Tibial artery (tissue), 4 donors: ENCODE data around the gene LRIG1.
"Not testable (repeated sequence)": the region's sequence is repeated elsewhere in the genome, so short reads cannot be mapped to it uniquely, and the experiment has no call there.

Source experiments
- DNase-seq, 2 donors: peaks; one replicate each; pipeline ENCODE4 v3.0.0-alpha.2; 2019
- H3K27ac ChIP-seq, 2 donors: fragments of 200-600 bp; sonication (generic) in 1 of 2; 1 replicate in 1 of 2; 2 replicates in 1 of 2; pipeline ENCODE4 v1.5.1; 2018 to 2019; ENCODE audit warnings: mild to moderate bottlenecking in 1 of 2
- H3K27me3 ChIP-seq, 2 donors: fragments of 200-600 bp; sonication (generic) in 1 of 2; one replicate each; pipeline versions ENCODE4 v1.5.1 to v1.6.0; 2016 to 2019
- H3K36me3 ChIP-seq, 3 donors: fragments of 200-600 bp; sonication (generic) in 2 of 3; one replicate each; pipeline ENCODE4 v1.5.1; 2016 to 2019; ENCODE audit warnings: mild to moderate bottlenecking in 2 of 3
- H3K4me1 ChIP-seq, 4 donors: fragments of 200-600 bp; sonication (generic) in 2 of 4; 1 replicate in 3 of 4; 2 replicates in 1 of 4; pipeline ENCODE4 v1.5.1; 2016 to 2019
- H3K4me3 ChIP-seq, 2 donors: fragments of 200-600 bp; sonication (generic) in 1 of 2; 1 replicate in 1 of 2; 2 replicates in 1 of 2; pipeline ENCODE4 v1.5.1; 2018 to 2019; ENCODE audit warnings: mild to moderate bottlenecking in 2 of 2
- H3K9me3 ChIP-seq, 3 donors: fragments of 200-600 bp; sonication (generic) in 1 of 3; one replicate each; pipeline ENCODE4 v1.5.1; 2016 to 2019
- intact Hi-C: fragments of 100-400 bp; cut with DNase I; formaldehyde crosslinking; loops from one replicate; pipeline ENCODE4 v1.15.0; 2023; ENCODE audit warnings: low total_unique reads
- TF ChIP-seq, protein P1 (sequence below), 2 experiments: fragments of 200-600 bp in 1 of 2; fragments of 450-650 bp in 1 of 2; IDR thresholded peaks; one replicate each; pipeline ENCODE4 v1.5.1; 2017 to 2019; ENCODE audit warnings: antibody characterized with exemption in 2 of 2, mild to moderate bottlenecking in 1 of 2, moderate library complexity in 1 of 2

Gene LRIG1

GRCh38 chr3:66425032-66425431 is 75.8 kb downstream of the LRIG1 start:
- DNase-seq = peak in 1 of 2 donors; percentile 79
- no peaks in the 10 kb centered on the region for H3K36me3 ChIP-seq
- intact Hi-C loops = no loop called here
- TF ChIP-seq, protein P1, sequence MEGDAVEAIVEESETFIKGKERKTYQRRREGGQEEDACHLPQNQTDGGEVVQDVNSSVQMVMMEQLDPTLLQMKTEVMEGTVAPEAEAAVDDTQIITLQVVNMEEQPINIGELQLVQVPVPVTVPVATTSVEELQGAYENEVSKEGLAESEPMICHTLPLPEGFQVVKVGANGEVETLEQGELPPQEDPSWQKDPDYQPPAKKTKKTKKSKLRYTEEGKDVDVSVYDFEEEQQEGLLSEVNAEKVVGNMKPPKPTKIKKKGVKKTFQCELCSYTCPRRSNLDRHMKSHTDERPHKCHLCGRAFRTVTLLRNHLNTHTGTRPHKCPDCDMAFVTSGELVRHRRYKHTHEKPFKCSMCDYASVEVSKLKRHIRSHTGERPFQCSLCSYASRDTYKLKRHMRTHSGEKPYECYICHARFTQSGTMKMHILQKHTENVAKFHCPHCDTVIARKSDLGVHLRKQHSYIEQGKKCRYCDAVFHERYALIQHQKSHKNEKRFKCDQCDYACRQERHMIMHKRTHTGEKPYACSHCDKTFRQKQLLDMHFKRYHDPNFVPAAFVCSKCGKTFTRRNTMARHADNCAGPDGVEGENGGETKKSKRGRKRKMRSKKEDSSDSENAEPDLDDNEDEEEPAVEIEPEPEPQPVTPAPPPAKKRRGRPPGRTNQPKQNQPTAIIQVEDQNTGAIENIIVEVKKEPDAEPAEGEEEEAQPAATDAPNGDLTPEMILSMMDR (IDR thresholded peaks at IDR 0.05) = no peak
- H3K27ac ChIP-seq = peak overlapping the region; percentile 16 to 23
- no peaks in the 10 kb centered on the region for H3K27me3 ChIP-seq
- no peak overlapping the region for H3K4me3 ChIP-seq
- peaks cover 0 to 64% (median 48%) of the 10 kb centered on the region in 4 donors for H3K4me1 ChIP-seq
- no peaks in the 10 kb centered on the region for H3K9me3 ChIP-seq

DNA sequence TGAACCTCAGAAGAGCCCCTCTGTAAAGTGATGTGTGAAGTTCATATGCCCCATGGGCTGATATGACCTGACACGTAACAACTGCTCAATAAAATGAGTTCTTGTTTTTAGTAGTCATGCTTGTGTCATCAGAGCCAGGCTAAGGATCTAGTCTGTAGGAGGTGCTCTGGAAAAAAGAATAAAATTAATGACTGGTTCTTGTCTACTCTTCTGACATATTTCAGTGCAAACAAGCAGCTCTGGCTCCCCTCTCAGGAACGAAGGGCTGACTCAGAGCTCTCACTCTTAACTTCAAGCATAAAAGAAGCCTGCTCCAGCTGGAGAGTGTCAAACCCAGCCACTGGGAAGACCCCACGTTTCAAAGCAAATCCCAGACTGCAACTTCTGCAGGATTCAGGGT is 77.0 kb downstream of the LRIG1 start:
- H3K4me1 ChIP-seq = peaks cover 0 to 65% (median 48%) of the 10 kb centered on the region in 4 donors
- no peaks in the 10 kb centered on the region for H3K9me3 ChIP-seq
- no peaks in the 10 kb centered on the region for H3K27me3 ChIP-seq
- no peak overlapping the region for H3K4me3 ChIP-seq
- H3K27ac ChIP-seq = peak overlapping the region in 1 of 2 donors; percentile 3
- no peak for DNase-seq
- H3K36me3 ChIP-seq = no peaks in the 10 kb centered on the region
- intact Hi-C loops = no loop called here
- TF ChIP-seq, protein P1 (IDR thresholded peaks at IDR 0.05) = no peak

DNA sequence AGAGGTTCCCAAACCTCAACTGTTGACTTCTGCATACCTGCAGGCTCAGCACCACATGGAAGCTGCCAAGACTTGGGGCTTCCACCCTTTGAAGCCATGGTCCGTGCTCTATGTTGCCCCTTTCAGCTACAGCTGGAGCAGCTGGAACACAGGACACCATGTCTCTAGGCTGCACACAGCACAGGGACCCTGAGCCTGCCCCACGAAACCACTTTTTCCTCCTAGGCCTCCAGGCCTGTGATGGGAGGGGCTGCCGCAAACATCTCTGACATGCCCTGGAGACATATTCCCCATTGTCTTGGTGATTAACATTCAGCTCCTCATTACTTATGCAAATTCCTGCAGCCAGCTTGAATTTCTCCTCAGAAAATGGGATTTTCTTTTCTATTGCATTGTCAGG is 78.9 kb downstream of the LRIG1 start:
- H3K4me3 ChIP-seq, H3K9me3 ChIP-seq, intact Hi-C loops, H3K36me3 ChIP-seq, H3K27me3 ChIP-seq, H3K27ac ChIP-seq, DNase-seq: not testable (repeated sequence)
- peaks cover 0 to 65% (median 45%) of the 10 kb centered on the region in 4 donors for H3K4me1 ChIP-seq

GRCh38 chr3:66421144-66421543 is 79.7 kb downstream of the LRIG1 start:
- H3K27ac ChIP-seq, H3K27me3 ChIP-seq, H3K4me3 ChIP-seq, DNase-seq, H3K36me3 ChIP-seq, intact Hi-C loops, H3K9me3 ChIP-seq: not testable (repeated sequence)
- H3K4me1 ChIP-seq = peaks cover 0 to 72% (median 51%) of the 10 kb centered on the region in 4 donors

- TF ChIP-seq, protein P1 (IDR thresholded peaks at IDR 0.05) = no peak
- intact Hi-C loops = no loop called here
- DNase-seq = no peak
- no peaks in the 10 kb centered on the region for H3K27me3 ChIP-seq
- H3K4me3 ChIP-seq = peak overlapping the region in 1 of 2 donors; percentile 1
- H3K9me3 ChIP-seq = no peaks in the 10 kb centered on the region
- H3K4me1 ChIP-seq = peaks cover 0 to 61% (median 34%) of the 10 kb centered on the region in 4 donors
- H3K36me3 ChIP-seq = peaks cover 8 to 21% (median 12%) of the 10 kb centered on the region in 3 donors
- H3K27ac ChIP-seq = peak overlapping the region; percentile 74 to 77
Measured at GRCh38 chr3:66419036-66419435, 81.8 kb downstream of the LRIG1 start.

GRCh38 chr3:66418475-66418931 is 82.3 kb downstream of the LRIG1 start:
- peak; percentile 64 to 86 for DNase-seq
- Histone ChIP-seq H3K27ac (peak overlapping the region; percentile 74 to 77), H3K36me3 (peaks cover 8 to 26% (median 12%) of the 10 kb centered on the region in 3 donors), H3K4me3 (peak overlapping the region in 1 of 2 donors; percentile 1), H3K9me3 (no peaks in the 10 kb centered on the region), H3K4me1 (peaks cover 0 to 60% (median 33%) of the 10 kb centered on the region in 4 donors), H3K27me3 (no peaks in the 10 kb centered on the region)
- TF ChIP-seq, protein P1 (IDR thresholded peaks at IDR 0.05) = peak; percentile 20 to 42
- intact Hi-C loops = no loop called here
